GM11168 (cell line): ENCODE data around the gene PRKCE.

Experiments used
- in situ Hi-C: fragments of 300-500 bp; cut with MboI; formaldehyde crosslinking; loops from one replicate; pipeline ENCODE4 v1.12.0; 2022; ENCODE audit warnings: low sequenced_read_pairs; ENCODE audit not compliant: unreplicated experiment

The PRKCE gene

GRCh38 chr2:45964223-45964841, 312.9 kb downstream of the PRKCE start:
- in situ Hi-C loops: no loop called here

- in situ Hi-C loops: no loop called here
Observed at GRCh38 chr2:45964906-45965305, 313.4 kb downstream of the PRKCE start.

- in situ Hi-C loops: no loop called here
Observed at GRCh38 chr2:45965871-45966498, 314.5 kb downstream of the PRKCE start.

GRCh38 chr2:45968946-45969584, 317.6 kb downstream of the PRKCE start:
- in situ Hi-C loops: no loop called here

- in situ Hi-C loops: no loop called here
Observed at GRCh38 chr2:45973426-45973825, 322.0 kb downstream of the PRKCE start.

- in situ Hi-C loops: no loop called here
Observed at GRCh38 chr2:45974056-45974455, 322.6 kb downstream of the PRKCE start.

GRCh38 chr2:45974762-45975408, 323.4 kb downstream of the PRKCE start:
- in situ Hi-C loops: no loop called here

GRCh38 chr2:45975752-45976517, 324.5 kb downstream of the PRKCE start:
- in situ Hi-C loops: no loop called here

GRCh38 chr2:45978302-45978859, 326.9 kb downstream of the PRKCE start:
- in situ Hi-C loops: no loop called here

GRCh38 chr2:45979065-45979464, 327.6 kb downstream of the PRKCE start:
- in situ Hi-C loops: no loop called here

- in situ Hi-C loops: no loop called here
Observed at GRCh38 chr2:45980161-45980865, 328.8 kb downstream of the PRKCE start.

- in situ Hi-C loops: no loop called here
Observed at GRCh38 chr2:45981384-45981930, 330.0 kb downstream of the PRKCE start.

GRCh38 chr2:45982096-45982495, 330.6 kb downstream of the PRKCE start:
- in situ Hi-C loops: no loop called here

GRCh38 chr2:45983213-45983612, 331.7 kb downstream of the PRKCE start:
- in situ Hi-C loops: no loop called here

GRCh38 chr2:45984366-45984765, 332.9 kb downstream of the PRKCE start:
- in situ Hi-C loops: no loop called here

- in situ Hi-C loops: no loop called here
Observed at GRCh38 chr2:45984896-45985473, 333.5 kb downstream of the PRKCE start.

GRCh38 chr2:45986509-45986908, 335.0 kb downstream of the PRKCE start:
- in situ Hi-C loops: no loop called here

GRCh38 chr2:45987856-45988255, 336.4 kb downstream of the PRKCE start:
- in situ Hi-C loops: no loop called here

- in situ Hi-C loops: no loop called here
Observed at GRCh38 chr2:45988879-45989278, 337.4 kb downstream of the PRKCE start.
